ENCODE measurements around the gene SP100.

The SP100 gene

GRCh38 chr2:230552181-230552580 lies 136.2 kb downstream of the SP100 start:
- no peak for DNase-seq (ENCODE audit: low read depth)

- DNase-seq (ENCODE audit: low read depth) = no peak
These were observed 141.1 kb downstream of the SP100 start for GRCh38 chr2:230557065-230557464.

GRCh38 chr2:230564805-230565779 lies 149.1 kb downstream of the SP100 start:
- peak; percentile 22 for DNase-seq (ENCODE audit: low read depth)

GRCh38 chr2:230569298-230569697 lies 153.3 kb downstream of the SP100 start:
- no peak for DNase-seq (ENCODE audit: low read depth)

- no peak for DNase-seq (ENCODE audit: low read depth)
These were observed 155.0 kb downstream of the SP100 start for GRCh38 chr2:230570987-230571386.

- no peak for DNase-seq (ENCODE audit: low read depth)
These were observed 159.8 kb downstream of the SP100 start for GRCh38 chr2:230575642-230576324.

- DNase-seq (ENCODE audit: low read depth) = no peak
These were observed 161.1 kb downstream of the SP100 start for GRCh38 chr2:230577114-230577513.

GRCh38 chr2:230578106-230578505 lies 162.1 kb downstream of the SP100 start:
- DNase-seq (ENCODE audit: low read depth) = no peak

GRCh38 chr2:230582851-230583283 lies 166.9 kb downstream of the SP100 start:
- no peak for DNase-seq (ENCODE audit: low read depth)

- DNase-seq (ENCODE audit: low read depth) = no peak
These were observed 167.6 kb downstream of the SP100 start for GRCh38 chr2:230583581-230583980.

- DNase-seq (ENCODE audit: low read depth) = no peak
These were observed 170.5 kb downstream of the SP100 start for GRCh38 chr2:230586328-230586982.

GRCh38 chr2:230589025-230589424 lies 173.0 kb downstream of the SP100 start:
- no peak for DNase-seq (ENCODE audit: low read depth)

- DNase-seq (ENCODE audit: low read depth) = no peak
These were observed 173.6 kb downstream of the SP100 start for GRCh38 chr2:230589497-230590015.

GRCh38 chr2:230590333-230590732 lies 174.3 kb downstream of the SP100 start:
- DNase-seq (ENCODE audit: low read depth) = no peak

- DNase-seq (ENCODE audit: low read depth) = no peak
These were observed 175.8 kb downstream of the SP100 start for GRCh38 chr2:230591850-230592249.

GRCh38 chr2:230592775-230593174 lies 176.8 kb downstream of the SP100 start:
- no peak for DNase-seq (ENCODE audit: low read depth)

Measured in fibroblast of the conjunctiva (primary cell).